GM12878 (cell line): ENCODE data around the gene ATG14. TPM values are rescaled to one million over a fixed set of nuclear protein-coding genes. Genes with fewer than 3 reads are reported as not detected.
"Not testable (repeated sequence)": the region's sequence is repeated elsewhere in the genome, so short reads cannot be mapped to it uniquely, and the experiment has no call there.

ENCODE experiments used
- ATAC-seq: fragments of 200-7000 bp; cut with Tn5 transposase; 3 replicates; pipeline ENCODE4 v1.9.1; 2020; ENCODE audit warnings: mild to moderate bottlenecking, moderate library complexity
- BruUV-seq: library from RNA; stranded (reverse); fragments of 400-500 nt; replicated peaks from 2 replicates; lab custom pipeline; 2021; lab: Mats Ljungman, UMichigan
- CTCF ChIA-PET: fragments of 300-600 bp; sonication (Branson Sonifier 250); formaldehyde crosslinking; extraction: SDS; loops from one replicate; lab custom pipeline; 2021; ENCODE audit warnings: inconsistent platforms; lab: Yijun Ruan, JAX
- POLR2A ChIA-PET: fragments of 350-600 bp; formaldehyde crosslinking; extraction: SDS; loops from one replicate; lab custom pipeline; 2021; ENCODE audit warnings: inconsistent platforms; lab: Charles Lee
- RAD21 ChIA-PET: fragments of 300-600 bp; sonication (Branson Sonifier 250); formaldehyde crosslinking; loops from one replicate; lab custom pipeline; 2023; ENCODE audit warnings: antibody characterized with exemption; ENCODE audit not compliant: unreplicated experiment; lab: Charles Lee
- SMC1A ChIA-PET: fragments of 300-600 bp; sonication (Branson Sonifier 250); formaldehyde crosslinking; loops from one replicate; lab custom pipeline; 2023; ENCODE audit not compliant: unreplicated experiment, uncharacterized antibody; lab: Charles Lee
- DNase-seq: peaks from one replicate; pipeline ENCODE4 v3.0.0-alpha.2; 2011; ENCODE audit warnings: low read depth, low spot score
- FAIRE-seq: peaks from 3 replicates; lab custom pipeline; 2011; peaks lifted over from hg19 to GRCh38; lab: Jason Lieb, UNC
- H2AFZ ChIP-seq: 2 replicates; pipeline ENCODE4 v1.6.0; 2011; ENCODE audit warnings: low read depth, low read length, control low read depth; ENCODE audit not compliant: control insufficient read depth
- H3K27ac ChIP-seq: 2 replicates; pipeline ENCODE4 v1.5.1; 2011; ENCODE audit warnings: control low read depth; ENCODE audit not compliant: control insufficient read depth, insufficient read depth
- H3K27me3 ChIP-seq, 2 experiments: replicated peaks in 1 of 2; 2 replicates each; pipeline versions ENCODE4 v1.6.0 to v1.6.1; 2011; ENCODE audit warnings: low read length in 1 of 2; ENCODE audit not compliant: control insufficient read depth in 2 of 2, insufficient read depth in 2 of 2
- H3K36me3 ChIP-seq, 2 experiments: 2 replicates each; pipeline ENCODE4 v1.5.1; 2011; ENCODE audit warnings: low read length in 1 of 2; ENCODE audit not compliant: control insufficient read depth in 2 of 2, insufficient read depth in 2 of 2
- H3K4me1 ChIP-seq: 2 replicates; pipeline ENCODE4 v1.6.1; 2011; ENCODE audit warnings: mild to moderate bottlenecking, low read length, moderate library complexity, mixed read lengths; ENCODE audit not compliant: control insufficient read depth, insufficient read depth
- H3K4me2 ChIP-seq: 2 replicates; pipeline ENCODE4 v1.6.0; 2011; ENCODE audit warnings: control low read depth; ENCODE audit not compliant: control insufficient read depth, insufficient read depth
- H3K4me3 ChIP-seq: fragments of 200-600 bp; sonication (generic); 2 replicates; pipeline ENCODE4 v1.5.1; 2016
- H3K79me2 ChIP-seq: 2 replicates; pipeline ENCODE4 v1.6.0; 2011; ENCODE audit warnings: low read length; ENCODE audit not compliant: control insufficient read depth, insufficient read depth
- H3K9ac ChIP-seq: 2 replicates; pipeline ENCODE4 v1.8.0; 2011; ENCODE audit warnings: low read length, control low read depth, mixed read lengths; ENCODE audit not compliant: control insufficient read depth, insufficient read depth
- H3K9me3 ChIP-seq: replicated peaks from 3 replicates; pipeline ENCODE4 v1.5.1; 2011; ENCODE audit warnings: mild to moderate bottlenecking, low read length; ENCODE audit not compliant: control insufficient read depth, insufficient read depth
- H4K20me1 ChIP-seq: 2 replicates; pipeline ENCODE4 v1.6.0; 2011; ENCODE audit not compliant: control insufficient read depth, insufficient read depth
- ATF7 ChIP-seq: fragments of 450-650 bp; IDR thresholded peaks from 2 replicates; pipeline ENCODE4 v1.6.1; 2016; ENCODE audit warnings: low read depth, mild to moderate bottlenecking
- BACH1 ChIP-seq: fragments of 450-650 bp; IDR thresholded peaks from 2 replicates; pipeline ENCODE4 v1.6.1; 2017; ENCODE audit warnings: mild to moderate bottlenecking, borderline replicate concordance
- FOS ChIP-seq: IDR thresholded peaks from 3 replicates; pipeline ENCODE4 v1.6.1; 2011; ENCODE audit warnings: borderline replicate concordance; ENCODE audit not compliant: insufficient read length; ENCODE audit errors: extremely low read depth
- MEF2A ChIP-seq: IDR thresholded peaks from 2 replicates; pipeline ENCODE4 v1.6.1; 2011; ENCODE audit warnings: low read depth, mild to moderate bottlenecking, low read length, moderate library complexity; ENCODE audit not compliant: insufficient read depth
- RFX5 ChIP-seq: IDR thresholded peaks from 2 replicates; pipeline ENCODE4 v1.6.1; 2011; ENCODE audit warnings: low read depth, low read length, improper control_type of control experiment
- WGBS: methylation state at CpG from one replicate; pipeline ENCODE4 v1.1.6; 2016; ENCODE audit warnings: low lambda C conversion rate; ENCODE audit not compliant: insufficient replicate concordance, insufficient coverage; ENCODE audit errors: missing lambda C conversion rate; 5-methylcytosine and 5-hydroxymethylcytosine counted together
- in situ Hi-C: fragments of 300-500 bp; cut with MboI; formaldehyde crosslinking; loops from 9 replicates; pipeline ENCODE4 v1.14.3; 2018; ENCODE audit warnings: mixed read lengths
- intact Hi-C: fragments of 100-400 bp; cut with micrococcal nuclease; formaldehyde crosslinking; loops from one replicate; pipeline ENCODE4 v1.14.2; 2022; ENCODE audit not compliant: unreplicated experiment
- polyA plus RNA-seq, 11 experiments: library from polyadenylated mRNA; depleted of rRNA in 4 of 11; unstranded in 6 of 11; stranded (reverse) in 5 of 11; fragments of >200 nt; fragmentation: Nextera tagmentation in 4 of 11; fragmentation: Illumina TruSeq in 1 of 11; extraction: Ambion mirVana in 4 of 11; extraction: Trizol in 1 of 11; gene quantifications; 1 replicate in 1 of 11; 2 replicates in 10 of 11; pipeline versions ENCODE4 v1.2.1 to v1.2.3, GENCODE V29; 2011 to 2016; ENCODE audit warnings: inconsistent platforms in 2 of 11, missing spikeins in 2 of 11, low read depth in 1 of 11
- total RNA-seq, 4 experiments: library from RNA; depleted of rRNA in 3 of 4; stranded (reverse); fragments of >200 nt in 3 of 4; fragmentation: Illumina TruSeq in 1 of 4; extraction: Trizol in 1 of 4; gene quantifications; 2 replicates each; pipeline versions ENCODE4 v1.2.1 to v1.2.3, GENCODE V29; 2013 to 2021
- TF ChIP-seq, protein P1 (sequence below): fragments of 450-650 bp; IDR thresholded peaks from 2 replicates; pipeline ENCODE4 v1.6.1; 2017; ENCODE audit warnings: low read depth, mild to moderate bottlenecking, moderate library complexity

Gene ATG14
- total and polyA plus RNA-seq, 10 of the 15 experiments (the other 5 are each of a cell fraction or from before 2014, with no cell fraction given) = 1.1 to 6.4 (median 5.0) TPM

DNA sequence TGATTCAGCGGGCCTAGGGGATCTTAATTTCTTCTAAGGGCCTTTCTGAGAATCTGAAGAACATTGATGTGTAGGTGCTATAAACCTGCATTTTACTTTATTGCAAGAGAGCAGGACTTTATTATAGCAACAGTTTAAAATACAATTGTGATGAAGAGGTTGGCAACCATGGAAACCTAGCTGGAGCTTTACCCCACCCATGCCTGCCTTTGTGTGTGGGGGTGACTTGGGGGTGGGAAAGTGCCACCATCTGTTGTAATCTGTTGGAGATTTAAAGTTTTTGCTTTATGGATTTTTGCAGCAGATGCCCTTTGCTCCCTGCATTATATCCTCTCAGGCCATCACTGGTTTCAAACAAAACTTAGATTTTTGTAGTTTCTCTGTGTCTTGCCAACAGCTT, 64.6 kb downstream of the ATG14 start:
- ATAC-seq = no peak

DNA sequence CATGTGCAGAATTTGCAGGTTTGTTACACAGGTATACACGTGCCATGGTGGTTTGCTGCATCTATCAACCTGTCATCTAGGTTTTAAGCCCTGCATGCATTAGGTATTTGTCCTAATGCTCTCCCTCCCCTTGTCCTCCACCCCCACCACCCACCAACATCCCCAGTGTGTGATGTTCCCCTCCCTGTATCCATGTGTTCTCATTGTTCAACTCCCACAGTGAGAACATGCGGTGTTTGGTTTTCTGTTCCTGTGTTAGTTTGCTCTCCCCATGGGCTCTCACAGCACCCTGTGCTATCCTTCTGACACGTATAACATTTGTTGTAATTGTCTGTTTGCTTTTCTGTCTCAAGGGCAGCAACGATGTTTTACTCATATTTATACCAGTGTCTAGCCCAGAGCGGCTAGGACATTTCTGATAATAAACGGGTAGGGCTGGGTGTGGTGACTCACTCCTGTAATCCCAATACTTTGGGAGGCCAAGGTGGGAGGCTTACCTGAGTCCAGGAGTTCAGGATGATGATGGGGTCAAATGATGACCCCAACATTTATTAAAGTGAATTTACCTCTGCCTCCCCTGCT, 67.0 kb downstream of the ATG14 start:
- BruUV-seq, intact Hi-C loops, FAIRE-seq, DNase-seq, H3K9ac ChIP-seq, H2AFZ ChIP-seq, H3K4me2 ChIP-seq, H4K20me1 ChIP-seq, H3K4me3 ChIP-seq, POLR2A ChIA-PET, in situ Hi-C loops, H3K36me3 ChIP-seq, H3K27ac ChIP-seq, RAD21 ChIA-PET, ATAC-seq, H3K27me3 ChIP-seq, H3K9me3 ChIP-seq: not testable (repeated sequence)
- CTCF ChIA-PET = interaction anchor here (1.0 to 2.2 kb wide), 3 partner anchors 10 to 11 kb away, joined by 3 to 17 read pairs (median 7); no protein-coding TSS in a partner anchor
- H3K4me1 ChIP-seq = peaks cover 19% of the 10 kb centered on the region
- 70% methylated on average over 5 of the region's 6 CpGs for WGBS
- peaks cover 18% of the 10 kb centered on the region for H3K79me2 ChIP-seq
- SMC1A ChIA-PET = interaction anchor here (0.7 to 6.6 kb wide), 2 partner anchors 10 to 12 kb away, joined by 3 to 41 read pairs; no protein-coding TSS in a partner anchor

More for the DNA sequence above, 64.6 kb downstream of the ATG14 start:
- Histone ChIP-seq H3K4me3 (no peak overlapping the region), H3K27me3 (no peaks in the 10 kb centered on the region), H4K20me1 (no peaks in the 10 kb centered on the region), H3K79me2 (peaks cover 9% of the 10 kb centered on the region), H3K9ac (no peak overlapping the region), H3K9me3 (no peaks in the 10 kb centered on the region), H3K4me1 (peaks cover 11% of the 10 kb centered on the region), H3K4me2 (no peak overlapping the region), H3K36me3 (peaks cover 6 to 9% of the 10 kb centered on the region in 2 experiments), H2AFZ (no peak overlapping the region), H3K27ac (no peak overlapping the region)
- intact Hi-C loops = no loop called here
- no peak for FAIRE-seq
- TF ChIP-seq FOS (no peak), MEF2A (no peak), RFX5 (no peak), BACH1 (no peak), ATF7 (no peak)
- TF ChIP-seq, protein P1, sequence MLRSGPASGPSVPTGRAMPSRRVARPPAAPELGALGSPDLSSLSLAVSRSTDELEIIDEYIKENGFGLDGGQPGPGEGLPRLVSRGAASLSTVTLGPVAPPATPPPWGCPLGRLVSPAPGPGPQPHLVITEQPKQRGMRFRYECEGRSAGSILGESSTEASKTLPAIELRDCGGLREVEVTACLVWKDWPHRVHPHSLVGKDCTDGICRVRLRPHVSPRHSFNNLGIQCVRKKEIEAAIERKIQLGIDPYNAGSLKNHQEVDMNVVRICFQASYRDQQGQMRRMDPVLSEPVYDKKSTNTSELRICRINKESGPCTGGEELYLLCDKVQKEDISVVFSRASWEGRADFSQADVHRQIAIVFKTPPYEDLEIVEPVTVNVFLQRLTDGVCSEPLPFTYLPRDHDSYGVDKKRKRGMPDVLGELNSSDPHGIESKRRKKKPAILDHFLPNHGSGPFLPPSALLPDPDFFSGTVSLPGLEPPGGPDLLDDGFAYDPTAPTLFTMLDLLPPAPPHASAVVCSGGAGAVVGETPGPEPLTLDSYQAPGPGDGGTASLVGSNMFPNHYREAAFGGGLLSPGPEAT = no peak
- RAD21 ChIA-PET = interaction anchor here (1.1 to 5.0 kb wide), 4 partner anchors 8 to 76 kb away, joined by 3 to 28 read pairs (median 15); partner anchors contain the start of gene FBXO34
- no TSS peak for BruUV-seq
- SMC1A ChIA-PET = interaction anchor here (0.8 to 12.7 kb wide), 7 partner anchors 11 to 128 kb away, joined by 3 to 161 read pairs (median 4); partner anchors contain the start of gene FBXO34
- in situ Hi-C loops = no loop called here
- 90% methylated on average over 1 of the region's 1 CpG for WGBS
- POLR2A ChIA-PET = interaction anchor here (2.7 kb wide), 1 partner anchor 72 kb away, joined by 6 read pairs; no protein-coding TSS in a partner anchor
- no peak for DNase-seq
- CTCF ChIA-PET = interaction anchor here (0.6 to 13.6 kb wide), 5 partner anchors 8 to 75 kb away, joined by 3 to 255 read pairs (median 6); partner anchors contain the start of gene FBXO34
